Activated T-helper 9 cell treated with anti-CD3 and anti-CD28 coated beads, Interleukin-2, amount 50 U/mL, for 16 hours (primary cell): ENCODE measurements around the gene ZNF281.
A peak's percentile ranks its signal among the peaks of the same experiment; 100 is the strongest.
"Not testable (repeated sequence)": the region's sequence is repeated elsewhere in the genome, so short reads cannot be mapped to it uniquely, and the experiment has no call there.

Experiments
- DNase-seq: peaks from one replicate; pipeline ENCODE4 v3.0.0-alpha.2; 2020; ENCODE audit warnings: low read depth

ZNF281 gene, protein sequence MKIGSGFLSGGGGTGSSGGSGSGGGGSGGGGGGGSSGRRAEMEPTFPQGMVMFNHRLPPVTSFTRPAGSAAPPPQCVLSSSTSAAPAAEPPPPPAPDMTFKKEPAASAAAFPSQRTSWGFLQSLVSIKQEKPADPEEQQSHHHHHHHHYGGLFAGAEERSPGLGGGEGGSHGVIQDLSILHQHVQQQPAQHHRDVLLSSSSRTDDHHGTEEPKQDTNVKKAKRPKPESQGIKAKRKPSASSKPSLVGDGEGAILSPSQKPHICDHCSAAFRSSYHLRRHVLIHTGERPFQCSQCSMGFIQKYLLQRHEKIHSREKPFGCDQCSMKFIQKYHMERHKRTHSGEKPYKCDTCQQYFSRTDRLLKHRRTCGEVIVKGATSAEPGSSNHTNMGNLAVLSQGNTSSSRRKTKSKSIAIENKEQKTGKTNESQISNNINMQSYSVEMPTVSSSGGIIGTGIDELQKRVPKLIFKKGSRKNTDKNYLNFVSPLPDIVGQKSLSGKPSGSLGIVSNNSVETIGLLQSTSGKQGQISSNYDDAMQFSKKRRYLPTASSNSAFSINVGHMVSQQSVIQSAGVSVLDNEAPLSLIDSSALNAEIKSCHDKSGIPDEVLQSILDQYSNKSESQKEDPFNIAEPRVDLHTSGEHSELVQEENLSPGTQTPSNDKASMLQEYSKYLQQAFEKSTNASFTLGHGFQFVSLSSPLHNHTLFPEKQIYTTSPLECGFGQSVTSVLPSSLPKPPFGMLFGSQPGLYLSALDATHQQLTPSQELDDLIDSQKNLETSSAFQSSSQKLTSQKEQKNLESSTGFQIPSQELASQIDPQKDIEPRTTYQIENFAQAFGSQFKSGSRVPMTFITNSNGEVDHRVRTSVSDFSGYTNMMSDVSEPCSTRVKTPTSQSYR

DNA sequence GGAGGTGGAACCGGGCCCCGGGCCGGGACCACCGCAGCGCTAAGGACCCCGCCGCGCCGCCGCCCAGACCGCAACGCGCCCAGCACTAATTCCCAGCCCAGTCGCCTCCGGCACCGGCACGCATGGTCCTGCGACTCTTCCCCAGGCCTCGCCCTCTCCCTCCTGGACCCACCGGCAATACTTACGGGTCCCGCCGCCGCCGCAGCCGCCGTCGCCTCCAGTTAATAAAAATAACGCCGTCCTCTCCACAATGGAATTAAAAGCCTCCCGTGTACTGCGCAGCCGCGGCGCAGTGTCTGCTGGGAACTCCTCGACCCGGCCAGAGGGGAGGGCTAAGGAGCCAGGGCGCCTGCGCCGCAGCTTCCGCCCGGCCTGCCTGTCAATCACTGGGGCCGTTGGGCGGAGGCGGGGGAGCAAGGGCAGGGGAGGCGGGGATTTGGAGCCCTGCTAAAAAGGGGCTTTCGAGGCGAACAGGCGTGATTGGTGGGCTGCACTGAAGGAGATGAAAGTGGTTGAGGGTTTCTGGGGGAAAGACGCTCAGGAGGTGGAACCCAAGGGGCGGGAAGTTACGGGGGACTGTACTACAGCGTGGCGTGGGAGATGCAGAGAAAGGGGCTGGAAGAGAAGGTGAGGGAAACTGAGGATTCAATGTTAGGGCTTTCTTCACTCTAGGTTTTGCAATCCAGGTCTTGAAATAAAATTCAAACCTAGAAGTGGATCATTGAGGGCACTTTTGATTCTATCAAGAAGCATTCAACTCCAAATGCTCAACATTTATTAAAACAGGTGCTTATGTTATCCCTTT, at the start of gene ZNF281:
Gene ZNF281 (minus strand): TSS at position 276 of the 805 bp plus-strand sequence. CDS start 331 bp downstream, outside the sequence.
- DNase-seq: peak; percentile 92

DNA sequence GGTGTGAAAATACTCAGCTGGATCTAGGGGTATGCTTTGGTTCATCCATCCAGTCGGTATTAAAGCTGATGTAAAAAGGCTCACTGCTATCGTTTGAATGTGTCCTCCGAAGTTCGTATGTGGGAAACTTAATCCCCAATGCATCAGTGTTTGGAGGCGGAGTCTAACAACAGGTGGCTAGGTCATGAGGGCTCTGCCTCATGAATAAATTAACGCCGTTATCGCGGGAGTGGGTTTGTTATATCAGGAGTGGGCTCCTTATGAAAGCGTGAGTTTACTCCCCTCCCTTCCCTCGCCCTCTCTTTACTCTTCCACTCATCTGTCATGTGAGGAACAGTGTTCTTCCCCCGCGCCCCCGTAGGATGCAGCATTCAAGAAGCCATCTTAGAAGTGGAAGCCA, 48.9 kb upstream of the ZNF281 start:
- DNase-seq: no peak

DNA sequence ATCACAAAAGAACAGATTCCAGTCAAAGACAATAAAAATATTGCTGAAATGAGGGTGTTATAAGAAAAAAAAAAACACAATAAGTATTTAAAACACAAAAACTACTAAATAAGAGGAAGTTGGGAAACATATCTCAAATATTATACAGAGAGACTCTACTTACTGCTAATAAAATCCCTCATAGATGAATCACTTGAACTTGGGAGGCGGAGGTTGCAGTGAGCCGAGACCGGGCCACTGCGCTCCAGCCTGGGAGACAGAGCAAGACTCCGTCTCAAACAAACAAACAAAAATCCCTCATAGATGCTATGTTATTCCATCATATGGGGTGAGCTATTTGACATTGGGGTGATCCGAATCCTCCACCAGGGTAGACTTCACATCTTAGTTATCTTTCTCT, 48.0 kb upstream of the ZNF281 start:
- DNase-seq: no peak

DNA sequence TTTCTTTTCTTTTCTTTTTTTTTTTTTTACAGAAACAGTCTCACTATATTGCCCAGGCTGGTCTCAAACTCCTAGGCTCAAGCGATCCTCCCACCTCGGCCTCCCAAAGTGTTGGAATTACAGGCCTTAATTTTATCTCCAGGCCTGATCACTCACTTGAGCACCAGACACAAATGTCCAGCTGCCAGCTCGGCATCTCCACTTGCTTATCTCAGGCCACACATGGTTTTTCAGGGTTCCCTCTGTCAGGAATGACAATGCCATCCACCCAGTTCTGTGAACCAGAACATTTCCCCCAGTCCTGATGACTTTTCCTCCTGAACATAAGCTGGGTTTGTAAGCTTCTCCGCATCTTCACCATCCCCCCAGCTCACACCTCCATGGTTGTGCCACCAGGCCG, 44.6 kb upstream of the ZNF281 start:
- no peak for DNase-seq

DNA sequence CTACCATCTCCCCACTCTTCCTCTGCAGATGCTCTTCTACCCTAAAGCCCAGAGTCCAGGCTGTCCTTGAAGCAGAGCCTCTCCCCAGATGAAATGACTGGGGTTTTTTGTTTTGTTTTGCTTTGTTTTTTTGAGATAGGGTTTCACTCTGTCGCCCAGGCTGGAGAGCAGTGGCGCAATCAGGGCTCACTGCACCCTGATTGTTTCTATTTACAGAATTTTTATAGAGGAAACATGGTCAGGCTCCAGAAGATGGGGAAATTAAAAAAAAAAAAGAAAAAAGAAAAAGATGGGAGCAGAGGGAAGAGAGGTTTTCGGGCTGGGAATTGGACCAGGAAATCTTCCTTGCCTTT, 43.7 kb upstream of the ZNF281 start:
- DNase-seq: no peak

DNA sequence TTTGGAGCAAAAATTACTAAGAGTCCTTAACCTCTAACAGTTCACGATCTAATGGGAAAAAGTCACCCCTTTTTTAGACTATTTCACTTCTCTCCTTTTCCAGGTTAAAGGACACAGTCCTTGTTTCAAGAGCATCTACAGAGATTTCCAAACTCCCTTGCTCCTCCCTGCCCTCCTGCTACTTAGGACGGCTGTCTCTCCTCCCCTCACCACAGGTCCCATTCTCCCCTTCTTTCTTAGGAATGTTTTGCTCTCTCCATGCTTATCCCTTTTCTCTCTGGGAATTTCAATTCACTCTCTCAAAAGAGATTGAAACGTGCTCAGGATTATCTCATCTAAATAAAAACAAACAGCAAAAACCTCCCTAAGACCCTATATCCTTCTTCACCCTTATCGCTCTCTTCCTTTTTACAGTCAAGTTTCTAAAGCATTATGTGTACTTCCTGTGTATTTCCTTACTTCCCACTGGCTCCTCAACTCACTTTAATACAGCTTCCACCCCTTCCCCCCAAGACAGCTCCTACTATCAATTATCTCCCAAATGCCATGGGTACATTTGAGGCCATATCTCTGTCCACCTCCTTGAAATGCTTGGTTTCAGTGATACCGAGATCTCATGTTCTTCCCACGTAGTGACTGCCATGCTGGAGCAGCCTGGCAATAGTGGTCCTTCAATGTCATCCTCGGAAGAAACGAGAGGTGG, 43.2 kb upstream of the ZNF281 start:
- DNase-seq: no peak

DNA sequence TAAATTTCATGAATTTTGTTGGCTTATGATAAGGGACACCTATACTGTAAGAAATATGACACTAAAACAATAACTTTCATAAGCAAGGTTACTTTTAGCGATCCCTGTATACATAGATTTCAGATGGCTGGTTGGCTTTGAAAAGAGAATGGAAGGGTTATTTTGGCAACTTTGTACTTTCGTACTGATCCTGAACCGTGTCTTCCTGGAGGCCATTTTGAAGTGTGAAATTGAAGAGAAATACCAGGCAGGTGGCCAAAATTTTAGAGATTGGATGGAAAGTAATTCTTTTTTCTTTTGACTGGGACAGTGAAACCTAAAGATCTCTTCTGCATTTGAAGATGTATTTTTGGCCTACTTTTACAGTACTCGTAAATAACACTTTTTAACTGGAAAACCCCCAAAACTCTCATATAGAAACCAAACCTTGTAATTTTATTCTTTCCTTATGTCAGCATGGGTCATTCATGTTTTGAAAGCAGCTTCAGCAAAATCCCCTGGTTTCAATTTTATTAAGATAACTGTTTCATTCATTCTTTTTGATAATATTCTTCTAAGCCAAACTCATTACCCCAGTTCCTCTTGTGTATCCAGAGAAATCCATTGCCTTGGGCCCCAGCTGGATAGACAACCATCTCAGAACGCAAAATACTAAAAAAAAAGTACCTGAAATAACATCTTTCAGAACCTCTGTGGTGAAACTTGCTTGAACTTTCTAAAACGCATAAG, 38.4 kb upstream of the ZNF281 start:
- DNase-seq: no peak

DNA sequence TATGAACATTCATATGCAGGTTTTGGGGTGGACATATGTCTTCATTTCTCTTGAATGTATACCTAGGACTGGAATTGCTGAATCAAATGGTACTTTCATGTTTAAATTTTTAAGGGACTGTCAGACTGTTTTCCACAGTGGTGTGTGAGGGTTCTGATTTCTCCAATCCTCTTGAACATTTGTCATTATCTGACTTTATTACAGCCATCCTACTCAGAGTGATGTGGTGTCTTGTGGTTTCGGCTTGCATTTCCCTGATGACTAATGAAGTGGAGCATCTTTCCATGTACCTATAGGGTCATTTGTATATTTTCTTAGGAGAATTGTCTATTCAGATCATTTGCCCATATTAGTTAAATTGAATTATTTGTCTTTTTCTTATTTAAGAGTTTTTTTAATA, 35.4 kb upstream of the ZNF281 start:
- no peak for DNase-seq

DNA sequence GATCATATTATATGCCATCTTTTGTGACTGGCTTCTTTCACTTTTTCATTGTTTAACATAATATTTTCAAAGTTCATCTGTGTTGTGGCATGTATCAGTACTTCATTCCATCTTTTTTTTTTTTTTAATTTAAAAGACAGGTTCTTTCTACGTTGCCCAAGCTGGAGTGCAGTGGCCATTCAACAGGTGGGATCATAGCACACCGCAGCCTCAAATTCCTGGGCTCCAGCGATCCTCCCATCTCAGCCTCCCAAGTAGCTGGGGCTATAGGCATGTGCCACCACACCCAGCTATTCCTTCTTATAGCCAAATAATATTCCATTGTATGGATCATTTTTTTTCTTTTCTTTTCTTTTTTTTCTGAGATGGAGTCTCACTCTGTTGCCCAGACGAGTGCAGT, 34.6 kb upstream of the ZNF281 start:
- DNase-seq: no peak

DNA sequence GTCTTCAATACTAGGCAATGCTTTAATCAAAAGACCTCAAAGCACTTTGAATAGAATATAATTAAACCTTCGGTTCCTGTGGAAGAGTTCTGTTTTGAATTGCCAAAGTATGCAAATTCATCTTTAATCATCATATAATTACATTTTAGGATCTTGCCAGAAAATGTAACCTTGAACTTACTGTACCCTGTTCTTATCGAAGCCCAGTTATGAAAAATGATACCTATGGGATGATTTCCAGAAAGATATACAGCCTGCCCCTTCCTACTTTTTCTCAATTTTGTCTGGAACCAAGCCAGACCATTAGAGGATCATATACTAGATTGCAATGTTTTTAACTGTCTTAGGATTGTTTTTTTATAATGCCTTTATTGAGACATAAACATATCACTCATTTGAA, 34.0 kb upstream of the ZNF281 start:
- DNase-seq: no peak

DNA sequence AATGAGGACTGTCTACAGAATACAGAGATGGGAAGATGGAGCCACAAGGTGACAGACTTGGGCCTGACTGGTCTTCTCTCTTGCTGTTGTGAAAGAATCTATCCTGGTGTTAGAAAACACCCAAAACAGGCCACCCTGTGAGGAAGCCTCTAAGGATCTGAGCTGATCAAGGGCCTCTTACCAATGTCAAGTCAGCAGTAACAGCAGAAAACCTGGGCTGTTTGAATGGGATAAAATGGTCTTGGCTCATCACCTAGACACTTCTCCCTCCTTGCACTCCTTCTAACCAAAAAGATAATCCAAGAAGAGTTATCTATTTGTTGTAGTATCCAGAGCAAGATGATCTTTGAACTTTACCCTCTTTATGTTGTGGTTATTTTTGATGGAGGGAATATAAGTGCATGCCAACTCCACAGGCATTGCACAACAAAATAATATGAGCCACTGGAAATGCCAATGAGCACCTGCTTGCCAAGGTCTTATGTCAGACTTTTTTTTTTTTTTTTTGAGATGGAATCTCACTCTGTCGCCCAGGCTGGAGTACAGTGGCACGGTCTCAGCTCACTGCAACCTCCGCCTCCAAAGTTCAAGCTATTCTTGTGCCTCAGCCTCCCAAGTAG, 32.8 kb upstream of the ZNF281 start:
- DNase-seq: no peak

DNA sequence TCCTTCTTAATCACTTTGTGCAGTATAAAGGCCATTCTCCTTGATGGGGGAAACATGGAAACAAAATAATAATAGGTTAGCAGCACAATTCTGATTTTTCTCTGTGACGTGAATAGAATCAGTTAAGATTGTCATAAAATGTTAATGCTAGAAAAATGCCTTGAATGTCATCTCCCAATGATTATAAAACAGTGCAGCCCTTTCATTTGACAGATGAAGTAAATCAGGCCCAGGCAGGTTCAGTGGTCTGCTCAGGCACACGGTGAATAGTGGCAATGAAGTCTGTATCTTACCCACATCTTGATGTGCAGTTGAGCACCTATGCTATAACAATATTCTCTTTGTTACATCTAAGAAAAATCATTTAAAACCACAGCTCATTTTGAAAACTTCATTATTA, 32.2 kb upstream of the ZNF281 start:
- DNase-seq: no peak

DNA sequence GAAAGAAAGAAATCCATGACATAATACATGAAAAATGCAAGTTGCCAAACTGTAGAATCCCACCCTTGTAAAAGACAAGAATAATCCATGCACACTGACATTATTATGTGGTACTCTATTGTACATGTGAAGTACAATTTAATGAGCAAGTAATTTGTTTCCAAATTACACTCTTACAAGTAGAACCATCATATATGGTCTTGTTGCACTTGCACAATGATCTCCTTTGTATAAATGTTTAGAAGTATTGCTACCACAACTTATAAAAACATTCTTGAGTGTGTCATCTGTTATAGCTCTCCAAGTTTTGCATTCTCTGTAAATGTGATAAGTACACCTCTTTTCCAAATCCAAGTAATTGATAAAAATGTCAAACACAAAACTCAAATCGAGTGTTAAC, 29.1 kb upstream of the ZNF281 start:
- no peak for DNase-seq

DNA sequence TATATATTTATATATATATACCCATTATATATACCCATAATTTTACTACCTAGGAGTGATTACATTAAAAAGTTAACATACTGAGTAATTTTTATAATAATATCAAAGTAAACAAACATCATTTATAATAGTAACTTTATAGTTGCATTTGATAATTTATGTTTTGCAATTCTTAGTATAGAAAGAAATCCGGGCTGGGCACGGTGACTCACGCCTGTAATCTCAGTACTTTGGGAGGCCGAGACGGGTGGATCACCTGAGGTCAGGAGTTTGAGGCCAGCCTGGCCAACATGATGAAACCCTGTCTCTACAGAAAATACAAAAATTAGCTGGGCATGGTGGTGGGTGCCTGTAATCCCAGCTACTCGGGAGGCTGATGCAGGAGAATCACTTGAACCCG, 28.6 kb upstream of the ZNF281 start:
- not testable (repeated sequence) for DNase-seq

DNA sequence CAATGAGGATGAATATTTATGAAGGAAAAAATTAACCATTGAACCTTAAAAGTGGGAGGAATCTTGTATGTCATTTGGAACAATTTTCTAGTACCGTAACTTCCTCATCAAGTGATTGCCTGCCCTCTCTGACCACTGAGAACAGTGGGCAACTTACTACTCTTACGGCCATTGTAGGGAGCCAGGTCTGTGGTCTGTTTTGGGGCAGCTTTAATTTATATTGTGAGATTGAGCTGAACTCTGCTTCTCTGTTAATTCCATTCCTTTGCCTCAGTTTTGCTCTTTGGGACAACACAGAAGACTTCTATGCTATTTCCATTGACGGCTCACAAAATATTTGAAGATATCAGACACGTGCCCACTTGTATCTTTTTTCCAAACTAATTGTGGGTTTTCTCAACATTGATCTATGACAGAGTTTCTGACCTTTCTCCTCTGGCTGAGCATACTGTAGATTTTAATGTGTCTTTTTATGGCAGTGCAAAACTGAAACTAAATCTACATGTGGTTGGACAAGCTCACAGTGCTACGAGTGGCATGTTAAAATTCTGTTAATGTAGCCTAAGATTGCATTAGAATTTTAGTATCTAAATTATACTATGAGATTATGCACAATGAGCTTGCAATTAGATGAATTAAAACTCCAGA, 27.8 kb upstream of the ZNF281 start:
- DNase-seq: no peak

DNA sequence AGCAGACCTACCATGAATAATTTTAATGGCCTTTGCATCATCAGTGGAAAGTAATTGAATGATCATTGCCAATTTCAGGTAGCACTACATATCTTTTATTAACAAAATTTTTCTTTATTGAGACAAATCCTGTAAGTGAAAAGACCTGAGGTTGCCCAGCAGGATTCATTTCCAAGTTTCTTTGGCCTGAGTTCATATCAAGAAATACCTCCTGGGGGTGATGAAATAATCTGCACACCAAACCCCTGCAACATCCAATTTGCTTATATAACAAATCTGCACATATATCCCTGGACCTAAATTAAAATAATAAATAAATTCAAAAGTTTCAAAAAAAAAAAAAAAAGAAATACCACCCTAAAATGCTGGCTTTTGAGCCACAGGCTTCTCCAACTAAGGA, 27.3 kb upstream of the ZNF281 start:
- no peak for DNase-seq

DNA sequence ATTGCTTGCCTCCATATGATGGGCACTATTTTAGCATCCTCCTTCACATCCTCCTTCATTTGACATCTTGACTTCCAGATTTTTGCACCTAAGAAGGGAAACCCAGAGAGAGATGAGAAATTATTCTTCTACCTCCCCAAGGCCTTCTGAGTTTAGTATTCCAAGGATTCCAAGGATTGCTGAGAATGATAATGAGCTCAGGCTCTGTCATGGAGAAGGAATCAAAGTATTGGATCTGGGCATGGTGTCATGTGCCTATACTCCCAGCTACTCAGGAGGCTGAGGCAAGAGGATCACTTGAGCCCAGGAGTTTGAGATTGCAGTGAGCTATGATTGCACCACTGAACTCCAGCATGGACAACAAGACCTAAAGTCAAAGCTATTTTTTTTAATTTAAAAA, 26.6 kb upstream of the ZNF281 start:
- DNase-seq: no peak

DNA sequence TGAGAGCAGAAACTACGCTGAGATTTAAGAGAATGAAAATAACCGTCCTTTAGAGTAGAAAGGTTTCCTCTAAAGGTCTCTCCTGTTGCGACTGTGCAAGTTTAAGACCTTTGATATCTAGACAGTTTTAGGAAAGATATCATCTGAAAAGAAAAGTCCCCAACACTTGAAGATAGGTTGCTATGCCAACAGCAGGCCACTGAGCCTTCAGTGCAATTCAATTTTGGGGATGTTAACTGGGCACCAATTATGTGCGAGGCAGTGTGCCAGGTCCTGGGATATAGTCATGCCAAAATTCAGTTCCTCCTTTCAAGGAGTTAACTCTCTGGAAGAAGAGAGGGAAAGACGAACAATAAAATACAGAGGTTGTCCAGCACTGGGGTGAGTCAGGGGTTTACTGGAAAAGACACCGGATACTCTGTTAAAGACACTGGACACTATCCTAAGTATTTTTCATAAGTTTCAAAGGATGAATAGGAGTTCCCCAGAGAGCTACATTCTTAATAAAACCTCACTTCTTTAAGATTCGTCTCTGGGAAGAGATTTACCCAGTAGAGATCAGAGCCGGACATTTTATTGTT, 25.5 kb upstream of the ZNF281 start:
- no peak for DNase-seq

DNA sequence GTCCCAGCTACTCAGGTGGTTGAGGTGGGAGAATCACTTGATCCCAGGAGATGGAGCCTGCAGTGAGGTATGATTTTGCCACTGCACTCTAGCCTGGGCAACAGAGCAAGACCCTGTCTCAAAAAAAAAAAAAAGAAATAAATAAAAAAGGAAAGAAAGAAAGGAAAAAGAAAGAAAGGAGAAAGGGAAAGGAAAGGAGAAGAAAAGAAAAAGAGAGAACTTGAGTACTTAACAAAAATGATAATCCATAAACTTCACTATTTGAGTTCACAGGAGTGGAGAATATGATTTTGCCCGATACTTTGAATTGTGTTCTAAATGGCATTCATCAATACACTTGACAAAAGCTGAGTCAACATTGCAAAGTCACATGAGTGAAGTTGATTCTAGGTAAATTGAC, 23.8 kb upstream of the ZNF281 start:
- no peak for DNase-seq

DNA sequence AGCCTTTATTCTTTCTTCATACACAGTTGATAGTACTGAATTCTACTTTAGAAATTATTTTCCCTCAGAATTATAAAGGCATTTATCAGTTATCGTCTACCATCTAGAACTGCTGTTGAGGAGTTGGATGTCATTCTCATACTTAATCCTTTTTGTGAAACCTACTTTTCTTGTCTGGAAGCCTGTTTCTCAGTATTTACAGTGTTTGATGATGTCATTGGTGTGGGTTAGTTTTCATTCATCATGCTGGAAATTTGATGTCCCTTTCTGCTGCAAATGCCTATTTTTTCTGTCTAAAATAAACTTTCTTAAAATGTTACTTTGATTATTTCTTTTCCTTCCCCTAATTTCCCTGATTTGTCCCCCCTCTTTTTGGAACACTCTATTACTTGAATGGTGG, 22.8 kb upstream of the ZNF281 start:
- DNase-seq: no peak
